ENCODE results near the gene BLOC1S1.
A peak's percentile ranks its signal among the peaks of the same experiment; 100 is the strongest.

Gene BLOC1S1

DNA sequence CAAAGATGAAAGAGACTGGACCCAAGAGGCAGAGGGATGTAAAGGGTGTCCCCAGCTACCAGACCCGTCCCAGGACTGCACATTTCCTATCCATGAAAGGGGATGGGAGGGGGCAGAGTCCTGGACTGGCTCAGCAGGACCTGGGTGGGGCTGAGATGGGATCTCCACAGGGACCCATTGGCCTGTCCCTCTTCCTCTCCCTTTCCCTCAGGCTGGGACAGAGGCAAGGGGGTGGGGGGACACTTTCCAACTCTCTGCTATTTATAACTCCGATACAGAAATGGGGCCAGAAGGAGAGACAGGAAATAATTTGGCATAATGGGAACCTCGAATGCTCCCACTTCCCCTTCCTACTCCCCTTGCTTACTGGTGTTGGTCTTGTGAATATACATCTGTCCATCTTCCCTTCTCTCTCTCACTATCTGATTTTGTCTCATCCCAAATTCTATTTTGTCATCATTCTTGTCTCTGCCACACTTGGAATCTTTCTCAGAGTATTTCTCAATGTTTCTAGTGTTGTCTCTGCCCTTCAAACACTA lies 7.1 kb upstream of the BLOC1S1 start:
- DNase-seq (ENCODE audit: low spot score), result no peak

DNA sequence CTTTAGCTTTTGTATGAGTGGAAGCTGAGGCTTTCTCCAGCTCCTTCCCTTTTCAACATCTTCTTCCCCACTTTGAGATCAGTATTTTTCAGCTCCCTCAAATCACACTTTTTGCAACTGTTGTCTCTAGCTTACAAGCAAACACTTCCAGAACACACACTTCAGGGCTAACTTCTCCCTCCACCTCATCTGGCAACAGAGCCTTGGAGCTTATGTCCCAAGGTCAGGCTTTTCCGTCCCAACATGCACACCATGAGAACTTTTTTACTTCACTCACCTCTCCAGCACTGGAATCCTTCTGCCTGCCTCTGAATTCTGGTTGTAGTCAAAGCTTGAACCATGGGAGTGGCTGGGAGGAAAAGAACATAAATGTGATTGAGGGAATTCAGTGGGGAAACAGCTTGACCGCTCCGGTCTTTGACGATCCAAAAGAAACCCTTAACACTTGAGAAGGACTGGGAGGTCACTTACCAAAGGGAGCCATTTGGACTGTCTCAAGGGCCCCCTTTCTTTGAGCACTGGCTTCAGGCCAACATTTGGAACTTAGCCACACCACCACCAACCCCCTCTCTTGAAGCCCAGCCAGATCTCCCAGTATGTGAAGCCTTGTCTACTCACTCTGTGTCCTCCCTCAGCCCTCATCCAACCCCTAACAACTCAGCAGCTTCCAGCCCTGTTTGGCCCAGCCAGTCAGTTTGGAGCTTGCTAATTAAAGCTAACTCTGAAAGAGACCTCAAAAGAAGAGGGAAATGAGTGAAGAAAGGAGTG lies 3.9 kb upstream of the BLOC1S1 start:
- DNase-seq (ENCODE audit: low spot score), result no peak

DNA sequence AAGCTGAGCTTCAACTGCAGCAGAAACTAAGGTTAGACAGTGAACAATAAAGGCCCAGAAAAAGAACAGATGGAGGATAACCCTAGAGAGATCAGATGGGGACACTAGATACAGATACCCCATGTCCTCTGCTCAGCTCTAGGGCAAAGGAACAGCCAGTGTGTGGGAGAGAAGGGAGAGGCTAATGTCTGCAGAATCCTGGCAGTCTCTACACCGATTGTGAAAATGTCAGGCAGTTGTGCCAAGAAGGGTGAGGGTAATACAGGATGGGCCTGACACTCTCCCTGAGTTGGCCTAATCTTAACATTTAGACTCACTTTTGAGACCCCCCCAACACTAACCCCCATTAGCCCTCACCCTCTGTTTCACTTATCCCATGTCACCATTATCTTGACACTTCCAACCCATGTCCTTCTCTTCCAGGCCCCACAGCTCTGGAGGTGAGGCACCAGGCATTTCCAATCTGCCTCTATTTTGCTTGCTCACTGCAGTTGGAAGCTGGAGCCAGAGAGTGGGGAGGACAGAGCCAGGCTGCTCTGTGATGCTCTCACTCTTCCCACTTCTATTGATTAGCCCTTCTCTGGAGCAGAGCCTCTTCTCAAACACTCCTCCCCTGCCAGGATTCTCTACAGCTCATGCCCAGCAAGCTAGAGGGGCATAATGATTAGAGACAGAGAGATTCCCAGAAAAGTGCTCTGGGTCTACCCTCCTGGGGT lies 3.0 kb upstream of the BLOC1S1 start:
- no peak for DNase-seq (ENCODE audit: low spot score)

DNA sequence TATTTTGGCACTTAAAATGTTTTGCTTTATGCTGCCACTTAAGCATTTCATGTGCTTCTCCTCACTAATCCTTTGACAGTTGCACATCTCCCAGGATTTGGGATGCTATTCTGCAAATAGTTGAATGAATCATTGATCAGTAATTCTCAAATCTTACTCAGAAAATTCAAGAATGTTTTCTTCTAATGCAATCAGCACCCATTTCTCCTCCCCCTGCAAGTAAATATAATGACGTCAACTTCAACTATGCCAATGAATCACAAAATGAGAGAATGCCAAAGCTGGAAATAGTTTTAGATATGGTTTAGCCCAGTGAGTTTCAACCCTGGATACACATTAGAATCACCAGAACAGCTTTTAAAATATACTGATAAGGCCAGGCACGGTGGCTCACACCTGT lies 2.1 kb upstream of the BLOC1S1 start:
- DNase-seq (ENCODE audit: low spot score), result no peak

DNA sequence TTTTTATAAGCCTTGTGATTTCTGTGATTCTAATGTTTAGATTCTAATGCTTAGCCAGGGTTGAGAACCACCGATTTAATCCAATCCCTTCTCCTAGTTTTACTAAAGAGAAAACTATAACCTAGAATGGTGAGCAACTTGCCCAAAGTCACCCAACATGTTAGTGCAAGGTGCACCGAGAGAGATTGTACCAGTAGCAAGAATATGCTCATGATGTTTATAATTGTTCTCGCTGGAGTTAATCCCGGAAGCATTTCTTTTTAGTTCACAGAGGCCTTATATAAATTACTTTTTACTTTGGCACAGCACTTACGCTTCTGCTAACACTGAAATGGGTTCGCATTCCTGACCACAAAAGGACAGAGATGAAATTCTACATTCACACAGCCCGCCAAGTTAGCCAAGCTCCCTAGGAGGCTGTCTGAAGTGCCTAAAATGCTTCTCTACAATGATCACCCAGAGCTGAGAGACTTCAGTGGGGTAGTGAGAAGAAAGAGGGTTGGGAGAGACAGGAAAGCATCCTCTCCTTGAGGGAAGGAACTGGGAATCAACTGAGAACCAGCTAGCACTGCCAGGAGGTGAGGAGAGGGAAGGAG lies 579 bp upstream of the BLOC1S1 start:
- no peak for DNase-seq (ENCODE audit: low spot score)

DNA sequence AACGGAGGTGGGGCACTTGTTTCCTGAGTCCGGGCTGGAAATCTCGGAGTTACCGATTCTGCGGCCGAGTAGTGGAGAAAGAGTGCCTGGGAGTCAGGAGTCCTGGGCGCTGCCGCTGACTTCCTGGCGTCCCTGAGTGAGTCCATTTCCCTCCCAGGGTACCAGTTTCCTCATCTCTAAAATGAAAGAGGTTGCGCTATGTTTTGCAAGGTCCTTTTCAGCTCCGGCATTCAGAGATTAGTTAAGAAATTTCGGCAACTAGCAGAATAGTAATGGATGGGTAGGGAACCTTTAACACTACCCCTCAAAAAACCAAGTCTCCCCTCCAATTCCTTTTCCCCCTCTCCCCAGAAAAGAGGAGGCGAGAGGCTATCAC lies 724 bp downstream of the BLOC1S1 start:
- no peak for DNase-seq (ENCODE audit: low spot score)

DNA sequence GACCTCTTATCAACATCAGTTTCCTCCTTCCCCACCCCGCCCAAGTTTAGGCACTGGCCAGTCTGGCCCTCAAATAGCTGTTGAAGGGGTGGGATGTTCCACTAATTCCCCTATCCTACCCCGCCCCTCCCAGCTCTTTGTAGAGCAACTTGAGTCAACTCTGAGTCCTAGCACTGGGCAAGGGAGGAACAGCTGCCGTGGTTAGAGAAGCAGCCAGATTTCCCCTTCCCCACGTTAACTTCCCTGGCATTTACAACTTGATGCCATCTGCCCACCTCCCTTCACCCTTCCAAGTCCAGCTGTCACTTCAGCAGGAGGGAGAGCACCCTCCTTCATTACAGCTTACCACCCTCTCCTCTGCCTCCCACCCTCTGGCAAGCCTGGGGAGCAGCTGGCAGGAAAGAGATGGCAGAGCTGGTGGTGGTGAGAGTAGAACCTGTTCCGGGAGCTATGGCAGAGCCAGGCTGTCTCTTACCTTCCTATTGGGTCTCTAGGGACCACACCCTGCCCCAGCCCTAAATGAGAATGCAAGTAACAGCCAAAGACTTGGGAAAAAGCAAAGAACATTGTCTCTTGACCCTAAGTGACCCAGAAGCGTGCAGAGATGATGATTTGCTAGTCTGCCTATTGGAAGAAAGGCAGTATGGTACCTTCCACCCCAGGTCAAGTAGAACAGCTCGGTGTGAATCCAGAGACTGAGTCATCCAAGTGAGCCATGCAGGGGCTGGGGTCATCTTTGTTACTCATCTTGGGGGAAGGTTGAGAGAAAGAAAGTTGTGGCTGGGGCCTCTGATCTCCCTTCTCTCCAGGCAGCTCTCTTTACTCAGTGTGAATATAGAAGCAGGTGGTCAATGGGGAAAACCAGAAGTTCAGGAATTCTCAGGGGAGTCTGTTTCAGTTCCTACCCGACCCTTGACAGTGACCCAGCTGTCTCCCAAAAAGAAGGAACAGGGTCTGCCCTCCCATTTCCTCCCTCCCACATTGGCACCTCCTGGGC lies 1.5 kb downstream of the BLOC1S1 start:
- no peak for DNase-seq (ENCODE audit: low spot score)

DNA sequence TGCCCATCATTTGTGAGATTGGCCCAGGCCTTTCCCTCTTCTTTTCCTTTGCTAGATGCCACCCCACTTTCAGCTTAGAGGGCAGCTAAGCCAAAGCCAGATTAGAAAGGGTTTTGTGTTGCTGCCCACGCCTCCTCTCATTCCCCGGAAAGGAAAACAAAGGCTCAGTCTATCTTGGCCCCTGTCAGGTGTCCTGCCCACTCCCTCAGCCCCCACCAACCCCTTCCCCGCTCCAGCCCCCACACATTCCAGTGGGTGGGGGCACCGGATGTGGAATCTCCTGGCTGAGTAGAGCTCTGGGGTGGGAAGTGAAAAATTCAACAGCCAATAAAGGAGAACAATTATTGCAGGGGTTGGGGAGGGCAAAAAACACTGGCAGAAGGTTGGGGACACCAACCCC lies 2.2 kb downstream of the BLOC1S1 start:
- DNase-seq (ENCODE audit: low spot score), result no peak

DNA sequence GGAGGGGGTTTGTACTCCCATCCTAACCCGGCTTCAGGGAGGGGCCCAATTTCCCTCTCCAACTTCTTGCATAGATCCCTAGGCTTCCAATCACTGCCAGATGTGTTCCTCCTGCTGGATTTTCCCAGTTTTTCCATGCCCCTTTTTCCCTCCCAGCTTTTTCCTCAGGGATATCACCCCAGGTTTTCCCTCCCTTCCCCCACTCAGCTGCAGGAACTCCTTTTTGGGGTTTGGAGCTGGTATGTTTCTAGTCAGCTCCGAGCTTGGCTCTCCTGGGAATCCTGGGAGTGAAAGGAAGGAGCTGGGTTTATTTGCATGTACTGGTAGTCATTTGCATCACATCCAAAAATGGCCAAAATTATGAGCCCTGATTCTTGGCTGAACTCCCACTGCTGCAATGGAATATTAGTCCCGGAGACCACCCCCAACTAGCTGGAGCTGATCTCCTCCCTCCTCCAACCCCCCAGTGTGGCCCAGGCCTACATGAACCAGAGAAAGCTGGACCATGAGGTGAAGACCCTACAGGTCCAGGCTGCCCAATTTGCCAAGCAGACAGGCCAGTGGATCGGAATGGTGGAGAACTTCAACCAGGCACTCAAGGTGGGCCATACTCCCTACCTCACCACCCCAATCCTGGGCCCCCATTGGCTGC lies 2.9 kb downstream of the BLOC1S1 start:
- DNase-seq (ENCODE audit: low spot score), result no peak

DNA sequence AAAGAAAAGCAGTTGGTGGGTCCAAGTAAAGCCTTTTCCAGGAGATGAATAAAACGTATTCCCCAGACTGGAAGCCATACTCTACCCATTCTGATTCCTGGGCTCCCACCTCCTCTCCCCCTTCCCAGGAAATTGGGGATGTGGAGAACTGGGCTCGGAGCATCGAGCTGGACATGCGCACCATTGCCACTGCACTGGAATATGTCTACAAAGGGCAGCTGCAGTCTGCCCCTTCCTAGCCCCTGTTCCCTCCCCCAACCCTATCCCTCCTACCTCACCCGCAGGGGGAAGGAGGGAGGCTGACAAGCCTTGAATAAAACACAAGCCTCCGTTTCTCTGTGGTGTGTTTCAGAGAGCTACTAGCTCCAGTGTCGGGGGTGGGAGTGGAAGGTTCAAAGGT lies 3.5 kb downstream of the BLOC1S1 start:
- DNase-seq (ENCODE audit: low spot score), result no peak

DNA sequence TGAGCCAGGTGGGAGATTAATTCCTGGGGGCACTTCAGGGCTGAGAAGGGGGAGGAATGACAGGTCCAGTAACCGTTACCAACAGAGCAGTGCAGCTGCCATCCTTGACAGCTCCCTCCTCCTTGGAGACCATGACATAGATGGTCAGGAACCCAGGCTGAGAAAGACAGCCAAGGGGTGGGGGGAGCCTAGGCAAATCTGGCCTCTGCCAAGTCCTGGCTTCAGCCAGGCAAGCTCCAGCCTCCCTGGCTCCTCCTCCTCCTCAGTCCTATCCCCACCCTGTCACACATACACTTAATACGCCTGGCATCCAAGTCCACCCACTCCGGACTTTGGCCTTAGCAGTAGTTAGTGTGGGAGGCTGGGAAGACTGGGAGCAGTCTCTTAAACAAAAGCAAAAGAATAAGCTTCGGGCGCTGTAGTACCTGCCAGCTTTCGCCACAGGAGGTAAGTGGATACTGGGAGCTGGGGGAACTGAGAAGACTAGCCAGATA lies 4.3 kb downstream of the BLOC1S1 start, which contains the start of gene RDH5:
RDH5 (plus strand) TSS at position 323 of the 494 bp plus-strand sequence. CDS start 792 bp downstream, outside the sequence.
- DNase-seq (ENCODE audit: low spot score), result no peak

DNA sequence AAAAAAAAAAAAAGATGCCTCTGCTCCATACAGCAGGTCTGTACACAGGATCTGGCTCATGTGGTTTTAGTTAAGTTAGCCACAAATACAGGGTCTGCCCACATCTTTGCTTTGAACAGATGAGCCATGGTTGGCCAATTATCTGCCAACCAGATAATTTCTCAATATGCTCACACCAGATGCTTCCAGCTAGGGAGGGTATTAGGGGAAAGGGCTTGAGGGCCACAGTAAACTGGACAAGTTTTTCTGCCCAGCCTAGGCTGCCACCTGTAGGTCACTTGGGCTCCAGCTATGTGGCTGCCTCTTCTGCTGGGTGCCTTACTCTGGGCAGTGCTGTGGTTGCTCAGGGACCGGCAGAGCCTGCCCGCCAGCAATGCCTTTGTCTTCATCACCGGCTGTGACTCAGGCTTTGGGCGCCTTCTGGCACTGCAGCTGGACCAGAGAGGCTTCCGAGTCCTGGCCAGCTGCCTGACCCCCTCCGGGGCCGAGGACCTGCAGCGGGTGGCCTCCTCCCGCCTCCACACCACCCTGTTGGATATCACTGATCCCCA lies 5.1 kb downstream of the BLOC1S1 start:
- no peak for DNase-seq (ENCODE audit: low spot score)

DNA sequence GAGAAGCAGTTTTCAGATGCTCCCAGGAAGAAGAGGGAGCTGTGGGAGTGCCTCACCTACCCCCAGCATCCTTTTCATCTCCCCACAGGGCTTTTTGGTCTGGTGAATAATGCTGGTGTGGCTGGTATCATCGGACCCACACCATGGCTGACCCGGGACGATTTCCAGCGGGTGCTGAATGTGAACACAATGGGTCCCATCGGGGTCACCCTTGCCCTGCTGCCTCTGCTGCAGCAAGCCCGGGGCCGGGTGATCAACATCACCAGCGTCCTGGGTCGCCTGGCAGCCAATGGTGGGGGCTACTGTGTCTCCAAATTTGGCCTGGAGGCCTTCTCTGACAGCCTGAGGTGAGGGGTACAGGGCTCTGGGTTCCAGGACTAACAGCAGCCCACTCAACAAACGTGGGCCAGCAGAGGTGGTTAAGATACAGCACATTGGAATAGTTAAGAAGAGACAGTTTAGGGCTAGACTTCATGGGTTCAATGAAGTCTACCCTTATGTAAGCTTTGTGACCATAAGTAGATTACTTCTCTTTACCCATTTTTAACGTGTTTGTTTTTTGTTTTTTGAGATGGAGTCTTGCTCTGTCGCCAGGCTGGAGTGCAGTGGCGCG lies 5.9 kb downstream of the BLOC1S1 start:
- no peak for DNase-seq (ENCODE audit: low spot score)

DNA sequence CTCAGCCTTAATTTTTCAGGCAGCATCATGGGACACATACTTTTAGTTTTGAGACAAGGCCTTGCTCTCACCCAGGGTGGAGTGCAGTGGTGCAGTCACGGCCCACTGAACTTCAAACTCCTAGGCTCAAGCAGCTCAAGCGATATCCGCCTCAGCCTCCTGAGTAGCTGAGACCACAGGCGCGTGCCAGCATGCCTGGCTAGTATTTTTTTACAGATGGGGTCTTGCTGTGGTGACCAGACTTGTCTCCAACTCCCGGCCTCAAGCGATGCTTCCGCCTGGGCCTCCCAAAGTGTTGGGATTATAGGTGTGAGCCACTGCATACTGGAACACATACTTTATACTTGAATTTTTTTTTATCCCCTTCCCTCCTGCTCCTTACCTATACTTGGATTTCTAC lies 7.1 kb downstream of the BLOC1S1 start:
- no peak for DNase-seq (ENCODE audit: low spot score)

DNA sequence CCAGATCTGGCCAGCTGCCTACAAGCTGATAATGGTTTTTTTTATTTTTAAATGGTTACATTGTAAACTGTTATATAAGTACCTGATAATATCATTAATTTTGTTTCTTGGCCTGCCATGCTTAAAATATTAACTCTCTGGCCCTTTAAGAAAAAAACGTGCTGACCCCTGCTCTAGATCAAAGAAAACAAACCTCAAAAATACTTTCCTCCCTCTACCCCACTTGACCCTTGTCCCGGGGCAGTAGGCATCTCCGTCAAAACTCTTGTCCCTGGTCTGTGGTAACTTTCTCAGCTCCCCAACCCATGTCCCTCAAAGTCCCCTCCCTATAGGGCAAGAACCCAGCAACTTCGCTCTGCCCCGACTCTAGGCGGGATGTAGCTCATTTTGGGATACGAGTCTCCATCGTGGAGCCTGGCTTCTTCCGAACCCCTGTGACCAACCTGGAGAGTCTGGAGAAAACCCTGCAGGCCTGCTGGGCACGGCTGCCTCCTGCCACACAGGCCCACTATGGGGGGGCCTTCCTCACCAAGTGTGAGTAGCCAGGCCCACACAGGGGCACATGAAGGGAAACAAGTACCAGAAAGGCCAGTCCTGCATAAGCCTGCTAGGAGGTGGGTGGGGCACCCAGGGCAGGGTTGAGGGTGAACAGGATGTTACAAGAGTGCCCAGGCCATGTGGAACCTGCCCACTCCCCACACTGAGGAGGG lies 7.8 kb downstream of the BLOC1S1 start:
- DNase-seq (ENCODE audit: low spot score), result no peak

DNA sequence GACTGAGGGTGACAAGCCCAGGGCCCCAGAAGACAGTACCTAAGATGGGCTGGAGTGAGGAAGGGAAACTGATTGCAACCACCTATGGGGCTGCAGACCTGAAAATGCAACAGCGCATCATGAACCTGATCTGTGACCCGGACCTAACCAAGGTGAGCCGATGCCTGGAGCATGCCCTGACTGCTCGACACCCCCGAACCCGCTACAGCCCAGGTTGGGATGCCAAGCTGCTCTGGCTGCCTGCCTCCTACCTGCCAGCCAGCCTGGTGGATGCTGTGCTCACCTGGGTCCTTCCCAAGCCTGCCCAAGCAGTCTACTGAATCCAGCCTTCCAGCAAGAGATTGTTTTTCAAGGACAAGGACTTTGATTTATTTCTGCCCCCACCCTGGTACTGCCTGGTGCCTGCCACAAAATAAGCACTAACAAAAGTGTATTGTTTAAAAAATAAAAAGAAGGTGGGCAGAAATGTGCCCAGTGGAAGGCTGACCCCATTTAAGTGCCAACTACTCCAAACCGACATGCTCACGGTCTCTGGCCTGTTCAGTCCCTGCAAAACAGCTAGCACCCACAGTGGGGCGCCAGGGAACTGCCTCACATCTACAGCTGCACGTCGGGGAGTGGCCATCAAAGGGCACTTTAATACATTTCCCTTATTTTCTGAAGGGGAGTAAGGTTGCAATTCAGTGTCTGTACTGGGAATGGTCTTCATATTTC lies 8.5 kb downstream of the BLOC1S1 start:
- DNase-seq (ENCODE audit: low spot score), result peak; percentile 55

DNA sequence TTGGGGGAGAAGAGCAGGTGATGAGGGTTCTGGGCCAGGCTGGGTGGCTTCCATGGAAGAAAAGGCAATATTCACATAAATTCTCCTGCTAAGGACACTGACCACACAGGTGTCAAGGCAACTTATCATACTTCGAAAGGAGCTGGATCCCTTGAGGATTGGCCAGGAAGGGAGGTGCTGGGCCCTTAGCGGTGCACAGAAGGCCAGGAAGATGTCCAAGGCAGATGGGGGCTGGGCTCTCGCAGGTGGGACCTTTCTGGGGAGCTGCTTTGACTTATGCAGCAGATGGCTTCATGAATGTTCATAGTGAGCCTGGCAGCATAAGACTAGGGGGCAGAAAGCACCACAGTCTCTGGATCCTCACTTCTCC lies 9.1 kb downstream of the BLOC1S1 start:
- DNase-seq (ENCODE audit: low spot score), result no peak

DNA sequence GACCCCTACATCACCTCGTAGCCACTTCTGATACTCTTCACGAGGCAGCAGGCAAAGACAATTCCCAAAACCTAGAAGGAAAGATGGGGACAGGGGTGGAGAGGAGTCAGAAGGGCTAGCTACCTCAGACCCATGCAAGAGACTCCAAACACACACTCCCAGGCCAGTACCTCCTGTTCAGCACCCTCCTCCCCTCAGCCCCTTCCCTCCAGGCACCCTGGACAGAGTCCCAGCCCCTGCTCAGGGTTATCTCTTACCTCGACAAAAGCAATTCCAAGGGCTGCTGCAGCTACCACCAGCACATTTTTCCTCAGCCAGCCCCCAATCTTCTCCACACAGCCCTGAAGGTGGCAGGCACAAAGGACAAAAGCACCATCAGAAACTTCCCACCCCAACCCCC lies 9.7 kb downstream of the BLOC1S1 start:
- no peak for DNase-seq (ENCODE audit: low spot score)

DNA sequence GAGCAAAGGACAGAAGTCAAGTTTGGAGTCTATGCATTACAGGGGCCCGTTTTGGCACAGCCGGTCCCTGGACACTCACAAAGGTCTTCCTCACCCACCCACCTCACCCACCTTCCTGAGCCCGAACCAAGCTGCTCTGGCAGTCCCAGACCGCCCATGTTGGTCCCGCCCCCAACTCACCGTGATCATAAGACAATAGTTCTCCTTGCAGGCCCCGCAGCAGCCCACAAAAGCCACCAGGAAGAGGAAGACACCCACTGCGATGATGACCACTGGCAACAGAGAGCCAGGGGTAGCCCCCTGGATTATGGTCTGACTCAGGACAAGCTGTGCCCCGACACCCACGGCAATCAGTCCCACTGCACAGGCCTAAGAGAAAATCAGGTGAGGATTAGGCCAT lies 11.1 kb downstream of the BLOC1S1 start:
- DNase-seq (ENCODE audit: low spot score), result no peak

Measured in SK-N-DZ (cell line).